ENCODE data around the gene GPNMB.

The GPNMB gene

GRCh38 chr7:23292623-23293022 is 46.0 kb downstream of the GPNMB start:
- H3K4me3 ChIP-seq (ENCODE audit: low read depth, low read length) = no peak overlapping the region
- in situ Hi-C loops (cut with HindIII; ENCODE audit: low sequenced_read_pairs) = no loop called here
- DNase-seq (ENCODE audit: low read depth) = no peak
- no peak for TF ChIP-seq CTCF (IDR thresholded peaks at IDR 0.05; ENCODE audit: low read depth, low read length, missing control alignments)

- DNase-seq (ENCODE audit: low read depth) = no peak
- TF ChIP-seq CTCF (IDR thresholded peaks at IDR 0.05; ENCODE audit: low read depth, low read length, missing control alignments) = no peak
- in situ Hi-C loops (cut with HindIII; ENCODE audit: low sequenced_read_pairs) = no loop called here
- no peak overlapping the region for H3K4me3 ChIP-seq (ENCODE audit: low read depth, low read length)
Observed at GRCh38 chr7:23293500-23294073, 47.0 kb downstream of the GPNMB start.

GRCh38 chr7:23294549-23295400 is 48.2 kb downstream of the GPNMB start:
- no peak for TF ChIP-seq CTCF (IDR thresholded peaks at IDR 0.05; ENCODE audit: low read depth, low read length, missing control alignments)
- in situ Hi-C loops (cut with HindIII; ENCODE audit: low sequenced_read_pairs) = no loop called here

GRCh38 chr7:23295401-23295697 is 48.8 kb downstream of the GPNMB start:
- TF ChIP-seq CTCF (IDR thresholded peaks at IDR 0.05; ENCODE audit: low read depth, low read length, missing control alignments) = no peak
- in situ Hi-C loops (cut with HindIII; ENCODE audit: low sequenced_read_pairs) = no loop called here
- no peak for DNase-seq (ENCODE audit: low read depth)
- H3K4me3 ChIP-seq (ENCODE audit: low read depth, low read length) = no peak overlapping the region

More at GRCh38 chr7:23294549-23295400, 48.2 kb downstream of the GPNMB start:
- no peak for DNase-seq (ENCODE audit: low read depth)
- H3K4me3 ChIP-seq (ENCODE audit: low read depth, low read length) = no peak overlapping the region

GRCh38 chr7:23298141-23298881 is 51.7 kb downstream of the GPNMB start:
- in situ Hi-C loops (cut with HindIII; ENCODE audit: low sequenced_read_pairs) = no loop called here
- DNase-seq (ENCODE audit: low read depth) = peak; percentile 72
- no peak overlapping the region for H3K4me3 ChIP-seq (ENCODE audit: low read depth, low read length)
- TF ChIP-seq CTCF (IDR thresholded peaks at IDR 0.05; ENCODE audit: low read depth, low read length, missing control alignments) = no peak

GRCh38 chr7:23298885-23299769 is 52.6 kb downstream of the GPNMB start, which contains the start of gene MALSU1:
MALSU1 (plus strand) TSS chr7:23299339; CDS start chr7:23299353, 14 bp downstream.
- no peak for TF ChIP-seq CTCF (IDR thresholded peaks at IDR 0.05; ENCODE audit: low read depth, low read length, missing control alignments)
- in situ Hi-C loops (cut with HindIII; ENCODE audit: low sequenced_read_pairs) = no loop called here
- peak; percentile 88 for DNase-seq (ENCODE audit: low read depth)
- peak within 1 kb of the TSS; percentile 85 for H3K4me3 ChIP-seq (ENCODE audit: low read depth, low read length)

Data from astrocyte of the cerebellum (primary cell).